NCI-H1105 treated with DMSO at 0.1 percent for 48 hours (cell line): Measurements from ENCODE around the gene ATG3.
"Not testable (repeated sequence)": the region's sequence is repeated elsewhere in the genome, so short reads cannot be mapped to it uniquely, and the experiment has no call there.

Source experiments
- DNase-seq: peaks from one replicate; lab custom pipeline; 2025; lab: John Stamatoyannopoulos, UW

ATG3 gene

GRCh38 chr3:112498914-112499711 is 62.6 kb downstream of the ATG3 start, which contains the start of gene BTLA:
Gene BTLA, minus strand, starts transcription at chr3:112499472. Its CDS starts 114 bp downstream, at chr3:112499358.
- no peak for DNase-seq

- no peak for DNase-seq
Observed at GRCh38 chr3:112497897-112498548, 63.7 kb downstream of the ATG3 start.

GRCh38 chr3:112496366-112497067 is 65.2 kb downstream of the ATG3 start:
- no peak for DNase-seq

- DNase-seq, result not testable (repeated sequence)
Observed at GRCh38 chr3:112494448-112494767, 67.4 kb downstream of the ATG3 start.

GRCh38 chr3:112492124-112492523 is 69.6 kb downstream of the ATG3 start:
- no peak for DNase-seq

GRCh38 chr3:112491373-112491772 is 70.4 kb downstream of the ATG3 start:
- no peak for DNase-seq

GRCh38 chr3:112489674-112490479 is 71.9 kb downstream of the ATG3 start:
- DNase-seq, result no peak

GRCh38 chr3:112486811-112487505 is 74.8 kb downstream of the ATG3 start:
- DNase-seq, result no peak

GRCh38 chr3:112484352-112484751 is 77.4 kb downstream of the ATG3 start:
- no peak for DNase-seq

GRCh38 chr3:112482675-112483074 is 79.1 kb downstream of the ATG3 start:
- no peak for DNase-seq
